K562 (cell line): ENCODE results near the gene ANHX. TPM values are rescaled to one million over a fixed set of nuclear protein-coding genes. Genes with fewer than 3 reads are reported as not detected.

Experiments used
- ATAC-seq: fragments of 200-7000 bp; cut with Tn5 transposase; 3 replicates; pipeline ENCODE4 v1.9.1; 2020; ENCODE audit warnings: moderate library complexity
- BruUV-seq: library from RNA; stranded (reverse); fragments of 400-500 nt; replicated peaks from 2 replicates; lab custom pipeline; 2021; lab: Mats Ljungman, UMichigan
- CTCF ChIA-PET: fragments of 300-600 bp; formaldehyde crosslinking; extraction: SDS; loops from one replicate; lab custom pipeline; 2021; ENCODE audit warnings: low intra/inter-chr PET ratio; lab: Yijun Ruan, JAX
- POLR2A ChIA-PET: fragments of 300-600, 350-650 bp; sonication (Branson Sonifier 250); formaldehyde crosslinking; extraction: SDS; loops from one replicate; lab custom pipeline; 2021; ENCODE audit warnings: antibody characterized with exemption, inconsistent platforms; lab: Yijun Ruan, JAX
- DNase-seq, 4 experiments: peaks; one replicate each; pipeline versions ENCODE4 v3.0.0 to v3.0.0-alpha.2; 2011 to 2018; ENCODE audit warnings: low spot score in 3 of 4, mixed read lengths in 3 of 4; ENCODE audit errors: extremely low read depth in 1 of 4
- FAIRE-seq: peaks from 2 replicates; lab custom pipeline; 2011; peaks lifted over from hg19 to GRCh38; lab: Jason Lieb, UNC
- H2AFZ ChIP-seq: 2 replicates; pipeline ENCODE4 v1.6.0; 2011; ENCODE audit warnings: low read depth, low read length, control low read depth, inconsistent platforms
- H3K27ac ChIP-seq: fragments of 200-600 bp; 3 replicates; pipeline ENCODE4 v1.8.0; 2011; ENCODE audit warnings: low read depth, mild to moderate bottlenecking, control low read depth, inconsistent platforms, low read length, moderate library complexity, mixed read lengths; ENCODE audit errors: extremely low read depth
- H3K27me3 ChIP-seq, 2 experiments: fragments of 300-600 bp in 1 of 2; 2 replicates in 1 of 2; 3 replicates in 1 of 2; pipeline versions ENCODE4 v1.6.0 to v1.8.0; 2011; ENCODE audit warnings: inconsistent platforms in 2 of 2, low read length in 2 of 2, mild to moderate bottlenecking in 1 of 2, mixed read lengths in 1 of 2, moderate library complexity in 1 of 2; ENCODE audit not compliant: control insufficient read depth in 2 of 2, insufficient read depth in 2 of 2
- H3K36me3 ChIP-seq: fragments of 300-600 bp; 3 replicates; pipeline ENCODE4 v1.8.0; 2011; ENCODE audit warnings: mild to moderate bottlenecking, low read length, inconsistent platforms; ENCODE audit not compliant: control insufficient read depth, insufficient read depth
- H3K4me1 ChIP-seq, 2 experiments: fragments of 200-600 bp in 1 of 2; replicated peaks in 1 of 2; 2 replicates in 1 of 2; 3 replicates in 1 of 2; pipeline versions ENCODE4 v1.5.1 to v1.8.0; 2011; ENCODE audit warnings: inconsistent platforms in 2 of 2, low read length in 2 of 2, mild to moderate bottlenecking in 1 of 2, mixed read lengths in 1 of 2, moderate library complexity in 1 of 2; ENCODE audit not compliant: control insufficient read depth in 2 of 2, insufficient read depth in 2 of 2
- H3K4me2 ChIP-seq: 2 replicates; pipeline ENCODE4 v1.6.1; 2011; ENCODE audit warnings: low read length, control low read depth, inconsistent platforms, mixed read lengths; ENCODE audit not compliant: insufficient read depth
- H3K4me3 ChIP-seq: fragments of 200-600 bp; sonication (generic), shearing (Covaris generic); 2 replicates; pipeline ENCODE4 v1.5.1; 2016; ENCODE audit warnings: control low read depth, inconsistent platforms
- H3K79me2 ChIP-seq: fragments of 200-600 bp; 3 replicates; pipeline ENCODE4 v1.8.0; 2011; ENCODE audit warnings: low read length, inconsistent platforms; ENCODE audit not compliant: control insufficient read depth, insufficient read depth
- H3K9ac ChIP-seq, 2 experiments: 2 replicates each; pipeline versions ENCODE4 v1.6.0 to v1.6.1; 2011; ENCODE audit warnings: low read depth in 2 of 2, low read length in 2 of 2, control low read depth in 1 of 2, inconsistent platforms in 1 of 2, mild to moderate bottlenecking in 1 of 2, mixed read lengths in 1 of 2; ENCODE audit not compliant: insufficient read depth in 1 of 2
- H3K9me1 ChIP-seq: one replicate; pipeline ENCODE4 v1.6.0; 2011; ENCODE audit warnings: inconsistent platforms, mild to moderate bottlenecking, low read length, moderate library complexity; ENCODE audit not compliant: control insufficient read depth, insufficient read depth
- H3K9me3 ChIP-seq: replicated peaks from 2 replicates; pipeline ENCODE4 v1.5.1; 2011; ENCODE audit warnings: low read depth, low read length, inconsistent platforms; ENCODE audit not compliant: control insufficient read depth, insufficient read depth
- H4K20me1 ChIP-seq: replicated peaks from 2 replicates; pipeline ENCODE4 v1.6.1; 2011; ENCODE audit warnings: low read length, inconsistent platforms, mixed read lengths; ENCODE audit not compliant: control insufficient read depth, insufficient read depth
- CEBPZ ChIP-seq: fragments of 150-350 bp; IDR thresholded peaks from 2 replicates; pipeline ENCODE4 v1.6.1; 2014; ENCODE audit warnings: low read depth, mild to moderate bottlenecking, low read length, borderline replicate concordance
- EHMT2 ChIP-seq: fragments of 450-650 bp; IDR thresholded peaks from 2 replicates; pipeline ENCODE4 v1.6.1; 2018; ENCODE audit warnings: antibody characterized with exemption
- MECOM ChIP-seq: fragments of 250-450 bp; sonication (Bioruptor Pico); IDR thresholded peaks from 2 replicates; pipeline ENCODE4 v1.8.0; 2022; ENCODE audit warnings: inconsistent platforms
- NFRKB ChIP-seq: fragments of 450-650 bp; IDR thresholded peaks from 2 replicates; pipeline ENCODE4 v1.6.1; 2016; ENCODE audit warnings: low read depth
- PBX2 ChIP-seq, 2 experiments: IDR thresholded peaks in 1 of 2; conservative IDR thresholded peaks in 1 of 2; 2 replicates each; pipeline ENCODE4 v1.6.1; 2016; ENCODE audit warnings: low read depth in 2 of 2, mild to moderate bottlenecking in 1 of 2, missing compliant biosample characterization in 1 of 2, missing genetic modification characterization in 1 of 2, moderate library complexity in 1 of 2
- SUPT5H ChIP-seq: fragments of 450-650 bp; IDR thresholded peaks from 2 replicates; pipeline ENCODE4 v1.6.1; 2016
- TOE1 ChIP-seq, 2 experiments: fragments of 450-650 bp in 1 of 2; sonication (generic) in 1 of 2; formaldehyde crosslinking in 1 of 2; IDR thresholded peaks; 2 replicates each; pipeline versions ENCODE4 v1.7.1 to v1.8.0; 2016 to 2022; ENCODE audit warnings: borderline replicate concordance in 2 of 2, mild to moderate bottlenecking in 2 of 2, antibody characterized with exemption in 1 of 2, inconsistent platforms in 1 of 2, low read depth in 1 of 2, missing genetic modification reagents in 1 of 2, moderate library complexity in 1 of 2
- ZHX1 ChIP-seq: fragments of 150-350 bp; conservative IDR thresholded peaks from 2 replicates; pipeline ENCODE4 v1.6.1; 2014; ENCODE audit warnings: low read length
- ZNF75A ChIP-seq: fragments of 450-650 bp; formaldehyde crosslinking; IDR thresholded peaks from 2 replicates; pipeline ENCODE4 v1.4.0; 2020; ENCODE audit warnings: mild to moderate bottlenecking
- ZSCAN29 ChIP-seq: fragments of 450-650 bp; IDR thresholded peaks from 2 replicates; pipeline ENCODE4 v1.6.1; 2017
- WGBS: fragments of 100-300 bp; shearing (Covaris generic); methylation state at CpG from one replicate; pipeline ENCODE4 v1.1.6; 2016; ENCODE audit warnings: low coverage, mixed read lengths; ENCODE audit not compliant: insufficient coverage; ENCODE audit errors: missing lambda C conversion rate; 5-methylcytosine and 5-hydroxymethylcytosine counted together
- in situ Hi-C: fragments of 300-500 bp; cut with MboI; formaldehyde crosslinking; loops from 4 replicates; pipeline ENCODE4 v1.15.0; 2018; ENCODE audit warnings: inconsistent platforms, mixed read lengths
- intact Hi-C: fragments of 100-400 bp; cut with micrococcal nuclease; formaldehyde crosslinking; loops from 2 replicates; pipeline ENCODE4 v1.14.2; 2022
- polyA plus RNA-seq, 8 experiments: library from polyadenylated mRNA; depleted of rRNA in 4 of 8; stranded (reverse) in 5 of 8; unstranded in 3 of 8; fragments of >200 nt; fragmentation: Nextera tagmentation in 2 of 8; fragmentation: Illumina TruSeq in 1 of 8; extraction: Ambion mirVana in 2 of 8; extraction: Trizol in 1 of 8; gene quantifications; 2 replicates each; pipeline versions ENCODE4 v1.2.1 to v1.2.3, GENCODE V29; 2011 to 2014; ENCODE audit warnings: inconsistent platforms in 1 of 8, missing spikeins in 1 of 8
- total RNA-seq, 7 experiments: library from RNA; depleted of rRNA in 6 of 7; stranded (reverse); fragments of >200 nt in 6 of 7; fragmentation: Illumina TruSeq in 2 of 7; extraction: Trizol in 2 of 7; gene quantifications; 2 replicates each; pipeline versions ENCODE4 v1.2.1 to v1.2.3, GENCODE V29; 2011 to 2021; ENCODE audit warnings: low replicate concordance in 1 of 7

Gene ANHX
- total and polyA plus RNA-seq, 9 of the 15 experiments (the other 6 are each of a cell fraction or from before 2014, with no cell fraction given), result not detected

GRCh38 chr12:133192847-133193246 lies 42.8 kb downstream of the ANHX start (continued):
- TF ChIP-seq TOE1 (IDR thresholded peaks at IDR 0.05; ENCODE audit: borderline replicate concordance) (no peak), TOE1 (CRISPR knock-in tag; IDR thresholded peaks at IDR 0.05; ENCODE audit: borderline replicate concordance, low read depth) (no peak), ZHX1 (no peak), EHMT2 (no peak), NFRKB (no peak)

- in situ Hi-C loops (no loop called here), intact Hi-C loops (no loop called here)
- Histone ChIP-seq H2AFZ (no peak overlapping the region), H3K27ac (no peak overlapping the region), H3K9me1 (no peaks in the 10 kb centered on the region), H3K79me2 (no peaks in the 10 kb centered on the region), H3K4me1 (no peaks in the 10 kb centered on the region), H3K36me3 (peaks cover 76% of the 10 kb centered on the region), H4K20me1 (no peaks in the 10 kb centered on the region), H3K27me3 (no peaks in the 10 kb centered on the region), H3K4me2 (no peak overlapping the region), H3K9me3 (peaks cover 24% of the 10 kb centered on the region), H3K4me3 (no peak overlapping the region), H3K9ac (no peak overlapping the region)
- WGBS, result 100% methylated on average over 2 of the region's 2 CpGs
- CTCF ChIA-PET, result no interaction called here
- no peak for FAIRE-seq
- DNase-seq, result no peak
- no TSS peak for BruUV-seq
- no peak for ATAC-seq
- POLR2A ChIA-PET, result interaction anchor here (1.0 to 1.2 kb wide), 2 partner anchors 9 to 10 kb away, joined by 3 to 4 read pairs; partner anchors contain the start of gene ZNF268
- TF ChIP-seq MECOM, result no peak
- no peak for TF ChIP-seq PBX2 (CRISPR knock-in tag; IDR thresholded peaks at IDR 0.05; ENCODE audit: low read depth)
- no peak for TF ChIP-seq PBX2 (tag; conservative IDR thresholded peaks at IDR 0.05; ENCODE audit: low read depth)
- TF ChIP-seq ZSCAN29, result no peak
- TF ChIP-seq SUPT5H, result no peak
- TF ChIP-seq ZNF75A, result no peak
- TF ChIP-seq CEBPZ, result no peak
Observed at GRCh38 chr12:133190176-133190575, 45.5 kb downstream of the ANHX start.
